WTC11 (cell line): Measurements from ENCODE around the gene XDH. TPM values are rescaled to one million over a fixed set of nuclear protein-coding genes. Genes with fewer than 3 reads are reported as not detected.

Experiments used
- ATAC-seq: fragments of 200-7000 bp; cut with Tn5 transposase; 2 replicates; pipeline ENCODE4 v1.10.0; 2021; ENCODE audit warnings: mild to moderate bottlenecking, moderate library complexity
- CTCF ChIA-PET: fragments of 300-600 bp; sonication (Branson Sonifier 250); formaldehyde crosslinking; loops from one replicate; lab custom pipeline; 2021; ENCODE audit warnings: antibody characterized with exemption; lab: Charles Lee
- POLR2A ChIA-PET: fragments of 350-600 bp; sonication (Branson Sonifier 250); formaldehyde crosslinking; loops from one replicate; lab custom pipeline; 2021; ENCODE audit warnings: antibody characterized with exemption; lab: Charles Lee
- DNase-seq: peaks from one replicate; pipeline ENCODE4 v3.0.0; 2021; ENCODE audit warnings: low spot score
- H3K27ac Mint-ChIP-seq: 2 replicates; pipeline ENCODE4 v1.8.0; 2021; ENCODE audit warnings: mixed read lengths
- H3K27me3 Mint-ChIP-seq: 2 replicates; pipeline ENCODE4 v1.8.0; 2021; ENCODE audit warnings: low read depth, mild to moderate bottlenecking, moderate library complexity, mixed read lengths
- H3K36me3 Mint-ChIP-seq: 2 replicates; pipeline ENCODE4 v1.8.0; 2021; ENCODE audit warnings: mixed read lengths
- H3K4me1 Mint-ChIP-seq: 2 replicates; pipeline ENCODE4 v1.8.0; 2022; ENCODE audit warnings: mixed read lengths
- H3K4me3 Mint-ChIP-seq: 2 replicates; pipeline ENCODE4 v1.8.0; 2021; ENCODE audit warnings: mild to moderate bottlenecking, moderate library complexity, mixed read lengths
- H3K9me3 Mint-ChIP-seq: 2 replicates; pipeline ENCODE4 v1.8.0; 2021; ENCODE audit warnings: mixed read lengths
- ATF1 ChIP-seq: sonication (generic); formaldehyde crosslinking; IDR thresholded peaks from 2 replicates; pipeline ENCODE4 v1.8.1; 2023; ENCODE audit warnings: mild to moderate bottlenecking, moderate library complexity, missing genetic modification reagents
- ATF2 ChIP-seq: sonication (generic); formaldehyde crosslinking; IDR thresholded peaks from 2 replicates; pipeline ENCODE4 v1.8.1; 2022; ENCODE audit warnings: low read depth, missing genetic modification reagents, borderline replicate concordance
- E2F4 ChIP-seq: sonication (generic); formaldehyde crosslinking; IDR thresholded peaks from 2 replicates; pipeline ENCODE4 v1.8.1; 2022; ENCODE audit warnings: low read depth, mild to moderate bottlenecking, moderate library complexity, missing genetic modification reagents, borderline replicate concordance
- EMX1 ChIP-seq: fragments of 250-450 bp; sonication (Bioruptor Pico); IDR thresholded peaks from 2 replicates; pipeline ENCODE4 v1.8.0; 2021; ENCODE audit warnings: mild to moderate bottlenecking
- FOXP1 ChIP-seq: sonication (generic); formaldehyde crosslinking; IDR thresholded peaks from 2 replicates; pipeline ENCODE4 v1.8.0; 2022; ENCODE audit warnings: missing genetic modification reagents, mild to moderate bottlenecking, moderate library complexity, borderline replicate concordance
- GTF2I ChIP-seq: fragments of 250-450 bp; sonication (Bioruptor Pico); conservative IDR thresholded peaks from 2 replicates; pipeline ENCODE4 v1.4.0; 2021; ENCODE audit warnings: mild to moderate bottlenecking
- HMGA2 ChIP-seq: fragments of 250-450 bp; sonication (Bioruptor Pico); IDR thresholded peaks from 2 replicates; pipeline ENCODE4 v1.4.0; 2021; ENCODE audit warnings: mild to moderate bottlenecking, moderate library complexity
- HMGXB4 ChIP-seq: sonication (generic); formaldehyde crosslinking; IDR thresholded peaks from 2 replicates; pipeline ENCODE4 v1.8.1; 2023; ENCODE audit warnings: mild to moderate bottlenecking, moderate library complexity, missing genetic modification reagents
- JAZF1 ChIP-seq: fragments of 250-450 bp; sonication (Bioruptor Pico); IDR thresholded peaks from 2 replicates; pipeline ENCODE4 v1.9.0; 2021; ENCODE audit warnings: moderate library complexity, mild to moderate bottlenecking, inconsistent platforms
- MYBL2 ChIP-seq: sonication (generic); formaldehyde crosslinking; IDR thresholded peaks from 2 replicates; pipeline ENCODE4 v1.8.1; 2023; ENCODE audit warnings: mild to moderate bottlenecking, moderate library complexity, missing genetic modification reagents
- NFE2L1 ChIP-seq: sonication (generic); formaldehyde crosslinking; IDR thresholded peaks from 2 replicates; pipeline ENCODE4 v1.8.1; 2023; ENCODE audit warnings: missing genetic modification reagents
- SMAD3 ChIP-seq: sonication (generic); formaldehyde crosslinking; IDR thresholded peaks from 2 replicates; pipeline ENCODE4 v1.8.0; 2022; ENCODE audit warnings: missing genetic modification reagents, mild to moderate bottlenecking, borderline replicate concordance
- SMAD4 ChIP-seq: sonication (generic); formaldehyde crosslinking; IDR thresholded peaks from 2 replicates; pipeline ENCODE4 v1.8.0; 2022; ENCODE audit warnings: mild to moderate bottlenecking, missing genetic modification reagents
- TP53 ChIP-seq: sonication (generic); formaldehyde crosslinking; IDR thresholded peaks from 2 replicates; pipeline ENCODE4 v1.8.1; 2023; ENCODE audit warnings: mild to moderate bottlenecking, missing genetic modification reagents
- ZBTB21 ChIP-seq: sonication (generic); formaldehyde crosslinking; IDR thresholded peaks from 2 replicates; pipeline ENCODE4 v1.8.1; 2023; ENCODE audit warnings: mild to moderate bottlenecking, missing genetic modification reagents, borderline replicate concordance
- ZNF416 ChIP-seq: fragments of 250-450 bp; sonication (Bioruptor Pico); IDR thresholded peaks from 2 replicates; pipeline ENCODE4 v1.9.0; 2021; ENCODE audit warnings: mild to moderate bottlenecking, inconsistent platforms
- ZNF671 ChIP-seq: fragments of 250-450 bp; sonication (Bioruptor Pico); IDR thresholded peaks from 2 replicates; pipeline ENCODE4 v1.8.0; 2021; ENCODE audit warnings: mild to moderate bottlenecking
- total RNA-seq: library from RNA; stranded (reverse); gene quantifications from 3 replicates; pipeline ENCODE4 v1.2.3, GENCODE V29; 2021
- TF ChIP-seq, protein P1 (sequence below): sonication (generic); formaldehyde crosslinking; IDR thresholded peaks from 2 replicates; pipeline ENCODE4 v1.8.0; 2022; ENCODE audit warnings: missing genetic modification reagents
- TF ChIP-seq, protein P2 (sequence below): sonication (generic); formaldehyde crosslinking; IDR thresholded peaks from 2 replicates; pipeline ENCODE4 v1.8.0; 2022; ENCODE audit warnings: mild to moderate bottlenecking, missing genetic modification reagents

The XDH gene
- total RNA-seq, 1 experiment from 2014 or later, result 3.0 TPM

DNA sequence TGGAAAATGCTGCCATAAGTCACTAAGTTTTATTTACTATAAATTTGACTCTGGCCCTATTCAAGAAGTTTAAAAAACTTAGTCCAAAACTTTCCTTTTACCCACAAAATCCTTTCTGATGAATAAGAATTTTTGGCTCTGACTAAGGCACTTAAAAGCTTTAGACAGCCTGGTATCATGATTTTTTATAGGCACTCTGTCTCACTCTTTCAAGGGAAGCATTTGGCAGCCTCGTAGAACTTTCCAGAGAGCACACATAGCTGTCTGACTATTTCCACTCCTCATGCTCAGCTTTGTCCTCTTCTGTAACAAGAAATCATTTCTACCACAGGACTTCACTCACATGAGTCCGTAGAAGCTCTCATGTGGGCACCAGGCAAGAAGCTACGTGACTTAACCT, 32.3 kb upstream of the XDH start:
- ChIA-PET CTCF (no interaction called here), POLR2A (no interaction called here)
- Mint-ChIP-seq H3K27me3 (peaks cover 2% of the 10 kb centered on the region; the same call in 1 of the 2 replicates), H3K27ac (no peak overlapping the region), H3K4me1 (peaks cover 7% of the 10 kb centered on the region), H3K9me3 (peaks cover 48% of the 10 kb centered on the region), H3K36me3 (peaks cover 31% of the 10 kb centered on the region), H3K4me3 (no peak overlapping the region)
- no peak for ATAC-seq
- no peak for DNase-seq
- TF ChIP-seq ZNF671 (CRISPR knock-in tag) (no peak), SMAD3 (no peak), NFE2L1 (CRISPR knock-in tag) (no peak), ZBTB21 (CRISPR knock-in tag) (no peak), JAZF1 (CRISPR knock-in tag) (no peak), E2F4 (CRISPR knock-in tag) (no peak)

DNA sequence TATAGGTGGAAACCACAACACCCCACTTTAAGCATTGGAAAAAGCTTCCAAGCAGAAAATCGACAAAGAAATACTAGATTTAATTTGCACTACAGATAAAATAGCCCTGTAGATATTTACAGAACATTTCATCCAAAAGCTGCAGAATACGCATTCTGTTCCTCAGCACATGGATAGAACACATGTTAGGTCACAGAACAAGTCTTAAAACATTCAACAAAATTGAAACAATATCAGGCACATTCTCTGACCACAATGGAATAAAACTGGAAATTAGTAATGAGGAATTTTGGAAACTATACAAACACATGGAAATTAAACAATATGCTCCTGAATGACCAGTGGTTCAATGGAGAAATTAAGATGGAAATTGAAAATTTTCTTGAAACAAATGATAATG, 27.8 kb upstream of the XDH start:
- ATAC-seq (no peak), DNase-seq (no peak)
- CTCF ChIA-PET, result no interaction called here
- no peak overlapping the region for H3K4me3 Mint-ChIP-seq
- TF ChIP-seq ZNF416 (no peak), ATF2 (no peak), HMGXB4 (no peak), SMAD3 (no peak), ZNF671 (CRISPR knock-in tag) (no peak), ATF1 (no peak), EMX1 (CRISPR knock-in tag) (no peak), TP53 (CRISPR knock-in tag) (no peak)
- TF ChIP-seq, protein P1, sequence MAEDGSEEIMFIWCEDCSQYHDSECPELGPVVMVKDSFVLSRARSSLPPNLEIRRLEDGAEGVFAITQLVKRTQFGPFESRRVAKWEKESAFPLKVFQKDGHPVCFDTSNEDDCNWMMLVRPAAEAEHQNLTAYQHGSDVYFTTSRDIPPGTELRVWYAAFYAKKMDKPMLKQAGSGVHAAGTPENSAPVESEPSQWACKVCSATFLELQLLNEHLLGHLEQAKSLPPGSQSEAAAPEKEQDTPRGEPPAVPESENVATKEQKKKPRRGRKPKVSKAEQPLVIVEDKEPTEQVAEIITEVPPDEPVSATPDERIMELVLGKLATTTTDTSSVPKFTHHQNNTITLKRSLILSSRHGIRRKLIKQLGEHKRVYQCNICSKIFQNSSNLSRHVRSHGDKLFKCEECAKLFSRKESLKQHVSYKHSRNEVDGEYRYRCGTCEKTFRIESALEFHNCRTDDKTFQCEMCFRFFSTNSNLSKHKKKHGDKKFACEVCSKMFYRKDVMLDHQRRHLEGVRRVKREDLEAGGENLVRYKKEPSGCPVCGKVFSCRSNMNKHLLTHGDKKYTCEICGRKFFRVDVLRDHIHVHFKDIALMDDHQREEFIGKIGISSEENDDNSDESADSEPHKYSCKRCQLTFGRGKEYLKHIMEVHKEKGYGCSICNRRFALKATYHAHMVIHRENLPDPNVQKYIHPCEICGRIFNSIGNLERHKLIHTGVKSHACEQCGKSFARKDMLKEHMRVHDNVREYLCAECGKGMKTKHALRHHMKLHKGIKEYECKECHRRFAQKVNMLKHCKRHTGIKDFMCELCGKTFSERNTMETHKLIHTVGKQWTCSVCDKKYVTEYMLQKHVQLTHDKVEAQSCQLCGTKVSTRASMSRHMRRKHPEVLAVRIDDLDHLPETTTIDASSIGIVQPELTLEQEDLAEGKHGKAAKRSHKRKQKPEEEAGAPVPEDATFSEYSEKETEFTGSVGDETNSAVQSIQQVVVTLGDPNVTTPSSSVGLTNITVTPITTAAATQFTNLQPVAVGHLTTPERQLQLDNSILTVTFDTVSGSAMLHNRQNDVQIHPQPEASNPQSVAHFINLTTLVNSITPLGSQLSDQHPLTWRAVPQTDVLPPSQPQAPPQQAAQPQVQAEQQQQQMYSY (CRISPR knock-in tag), result no peak
- H3K9me3 Mint-ChIP-seq, result peaks cover 19% of the 10 kb centered on the region
- H3K36me3 Mint-ChIP-seq, result peaks cover 12% of the 10 kb centered on the region
- no peak overlapping the region for H3K27ac Mint-ChIP-seq
- no peaks in the 10 kb centered on the region for H3K27me3 Mint-ChIP-seq
- 0 out of 2 replicates have a peak, but pooled peaks cover under 1% of the 10 kb centered on the region for H3K4me1 Mint-ChIP-seq
- POLR2A ChIA-PET, result no interaction called here

GRCh38 chr2:31440764-31441163, 26.2 kb upstream of the XDH start:
- no peak overlapping the region for H3K4me3 Mint-ChIP-seq
- peaks cover 19% of the 10 kb centered on the region for H3K9me3 Mint-ChIP-seq
- TF ChIP-seq ZBTB21 (CRISPR knock-in tag) (no peak), HMGA2 (CRISPR knock-in tag) (no peak), FOXP1 (no peak), SMAD4 (CRISPR knock-in tag) (no peak), GTF2I (CRISPR knock-in tag) (no peak), MYBL2 (CRISPR knock-in tag) (no peak)
- TF ChIP-seq, protein P2, sequence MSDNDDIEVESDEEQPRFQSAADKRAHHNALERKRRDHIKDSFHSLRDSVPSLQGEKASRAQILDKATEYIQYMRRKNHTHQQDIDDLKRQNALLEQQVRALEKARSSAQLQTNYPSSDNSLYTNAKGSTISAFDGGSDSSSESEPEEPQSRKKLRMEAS (CRISPR knock-in tag), result no peak
- TF ChIP-seq, all 79 proteins: peak for 0
- DNase-seq, result no peak
- POLR2A ChIA-PET, result no interaction called here
- no peak for ATAC-seq
- Mint-ChIP-seq H3K27ac (no peak overlapping the region), H3K4me1 (no peaks in the 10 kb centered on the region), H3K36me3 (peaks cover 12% of the 10 kb centered on the region), H3K27me3 (no peaks in the 10 kb centered on the region)
- CTCF ChIA-PET, result interaction anchor here (0.7 to 1.0 kb wide), 2 partner anchors 10 to 14 kb away, joined by 3 read pairs; no protein-coding TSS in a partner anchor
